ENCODE data around the gene CXXC5.

DNA sequence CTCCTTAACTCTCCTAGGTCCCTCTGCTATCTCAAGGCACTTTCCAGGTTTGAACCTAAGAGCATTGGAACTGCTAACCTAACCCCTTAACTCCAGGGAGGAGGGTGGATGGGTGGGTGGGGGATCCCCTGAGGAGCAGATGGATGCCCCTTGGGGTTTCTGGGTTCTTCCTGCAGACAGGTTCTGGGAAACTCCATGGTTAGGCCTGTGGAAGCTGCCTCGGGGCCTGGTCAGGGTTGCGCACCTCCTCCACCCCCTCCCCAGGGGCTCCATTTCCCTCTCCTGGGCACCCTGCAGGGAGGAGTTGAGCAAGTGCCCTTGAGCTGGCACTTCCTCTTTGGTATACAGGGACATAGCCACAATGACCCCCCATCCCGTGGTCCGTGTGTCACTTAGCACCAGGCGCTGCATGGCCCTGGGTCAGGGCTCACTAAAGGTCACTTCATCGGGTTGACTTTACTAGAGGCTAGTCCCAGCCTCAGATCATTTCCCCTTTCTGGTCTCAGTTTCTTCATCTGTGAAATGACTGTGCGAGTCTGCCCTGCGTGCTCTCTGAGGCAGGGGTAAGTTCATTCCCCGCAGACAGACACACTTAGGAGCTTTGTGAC, 16.0 kb downstream of the CXXC5 start:
- TF ChIP-seq POLR2A (IDR thresholded peaks at IDR 0.05): no peak
- TF ChIP-seq, protein P1, sequence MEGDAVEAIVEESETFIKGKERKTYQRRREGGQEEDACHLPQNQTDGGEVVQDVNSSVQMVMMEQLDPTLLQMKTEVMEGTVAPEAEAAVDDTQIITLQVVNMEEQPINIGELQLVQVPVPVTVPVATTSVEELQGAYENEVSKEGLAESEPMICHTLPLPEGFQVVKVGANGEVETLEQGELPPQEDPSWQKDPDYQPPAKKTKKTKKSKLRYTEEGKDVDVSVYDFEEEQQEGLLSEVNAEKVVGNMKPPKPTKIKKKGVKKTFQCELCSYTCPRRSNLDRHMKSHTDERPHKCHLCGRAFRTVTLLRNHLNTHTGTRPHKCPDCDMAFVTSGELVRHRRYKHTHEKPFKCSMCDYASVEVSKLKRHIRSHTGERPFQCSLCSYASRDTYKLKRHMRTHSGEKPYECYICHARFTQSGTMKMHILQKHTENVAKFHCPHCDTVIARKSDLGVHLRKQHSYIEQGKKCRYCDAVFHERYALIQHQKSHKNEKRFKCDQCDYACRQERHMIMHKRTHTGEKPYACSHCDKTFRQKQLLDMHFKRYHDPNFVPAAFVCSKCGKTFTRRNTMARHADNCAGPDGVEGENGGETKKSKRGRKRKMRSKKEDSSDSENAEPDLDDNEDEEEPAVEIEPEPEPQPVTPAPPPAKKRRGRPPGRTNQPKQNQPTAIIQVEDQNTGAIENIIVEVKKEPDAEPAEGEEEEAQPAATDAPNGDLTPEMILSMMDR (IDR thresholded peaks at IDR 0.05): no peak

Data from right lobe of liver (tissue), 4 donors.